ENCODE results near the gene ANKFY1.
A peak's percentile ranks its signal among the peaks of the same experiment; 100 is the strongest.
"Not testable (repeated sequence)": the region's sequence is repeated elsewhere in the genome, so short reads cannot be mapped to it uniquely, and the experiment has no call there.

The ANKFY1 gene

DNA sequence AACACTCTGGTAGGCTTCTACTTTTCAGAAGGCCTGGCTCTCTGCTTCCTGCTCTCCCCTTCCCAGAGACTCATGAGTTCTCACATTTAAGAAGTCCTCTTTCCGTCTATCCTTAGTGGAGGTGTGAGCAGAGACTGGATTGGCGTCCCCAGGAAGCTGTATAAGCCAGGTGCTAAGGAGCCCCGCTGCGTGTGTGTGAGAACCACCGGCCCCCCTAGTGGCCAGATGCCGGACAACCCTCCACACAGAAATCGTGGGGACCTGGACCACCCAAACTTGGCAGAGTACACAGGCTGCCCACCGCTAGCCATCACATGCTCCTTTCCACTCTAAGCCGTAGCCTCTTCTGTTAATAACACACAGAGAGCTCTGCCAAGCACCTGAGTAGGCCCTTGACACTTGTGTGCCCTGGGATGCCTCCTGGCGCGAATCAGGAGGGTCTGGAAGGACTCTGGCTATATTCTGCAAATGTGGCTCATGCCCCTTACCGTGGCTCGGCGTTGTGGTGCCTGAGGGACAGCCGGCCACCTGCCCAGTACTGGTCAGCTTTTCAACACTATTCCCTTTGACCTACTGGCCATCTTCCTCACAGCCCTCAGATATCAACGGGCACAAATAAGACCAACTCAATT, 106.9 kb downstream of the ANKFY1 start:
- DNase-seq (ENCODE audit: low spot score) = no peak

- DNase-seq (ENCODE audit: low spot score) = no peak
Measured at GRCh38 chr17:4155980-4156620, 107.7 kb downstream of the ANKFY1 start.

DNA sequence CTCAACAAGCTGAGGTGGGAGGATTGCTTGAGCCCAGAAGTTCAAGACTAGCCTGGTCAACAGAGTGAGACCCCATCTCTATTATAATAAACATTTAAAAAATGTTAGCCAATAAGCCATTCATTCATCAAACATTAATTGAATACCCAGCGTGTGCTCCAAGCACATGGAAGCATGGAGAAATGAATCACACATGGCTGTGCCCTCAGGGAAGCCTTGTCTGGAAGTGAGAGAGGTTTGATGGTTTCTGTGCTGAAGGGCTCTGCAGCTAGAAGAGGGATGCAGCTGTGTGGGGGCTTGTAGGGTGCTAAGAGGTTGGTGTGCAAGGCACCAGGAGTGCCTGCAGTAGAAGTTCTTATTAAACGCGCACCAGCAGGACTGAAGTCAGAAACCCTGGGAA, 109.6 kb downstream of the ANKFY1 start:
- no peak for DNase-seq (ENCODE audit: low spot score)

DNA sequence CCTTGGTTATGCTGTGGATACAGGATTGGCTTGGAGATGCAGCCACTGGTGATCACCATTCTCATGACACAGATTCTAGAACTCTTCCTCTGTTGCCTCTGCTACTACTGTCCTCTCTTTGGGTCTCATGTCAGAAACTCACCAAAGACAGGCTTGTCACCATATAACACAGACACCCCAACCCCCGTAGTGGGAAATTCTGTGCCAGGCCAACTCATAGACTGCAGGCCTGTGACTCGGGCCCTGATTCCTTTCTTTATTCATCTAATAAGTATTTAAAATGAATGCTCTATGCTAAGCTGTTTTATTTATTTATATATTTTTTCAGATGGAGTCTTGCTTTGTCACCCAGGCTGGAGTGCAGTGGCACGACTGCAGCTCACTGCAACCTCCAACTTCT, 111.3 kb downstream of the ANKFY1 start:
- DNase-seq (ENCODE audit: low spot score) = no peak

DNA sequence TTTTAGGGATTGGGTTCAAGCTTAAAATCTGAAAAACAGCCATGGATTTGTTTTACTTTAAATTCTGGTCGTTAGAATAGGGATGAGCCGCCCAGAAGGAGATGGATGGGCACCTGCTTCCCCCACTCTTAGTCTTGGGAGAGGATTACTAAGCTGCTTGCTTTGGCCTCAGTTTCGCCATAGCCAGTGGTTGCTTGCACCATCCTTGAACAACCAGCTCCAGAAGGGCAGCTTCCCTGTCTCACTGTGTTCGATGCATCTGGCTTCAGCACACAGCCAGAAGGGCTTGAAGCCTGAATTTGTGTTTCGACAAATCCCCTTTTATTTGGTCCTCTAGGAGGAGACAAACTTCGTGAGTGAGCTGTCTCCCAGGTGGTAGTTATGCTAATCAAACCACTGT, 113.7 kb downstream of the ANKFY1 start:
- DNase-seq (ENCODE audit: low spot score) = no peak

GRCh38 chr17:4148611-4149308, 115.0 kb downstream of the ANKFY1 start:
- DNase-seq (ENCODE audit: low spot score) = no peak

- DNase-seq (ENCODE audit: low spot score) = no peak
Measured at GRCh38 chr17:4147751-4148310, 115.9 kb downstream of the ANKFY1 start.

- DNase-seq (ENCODE audit: low spot score) = no peak
Measured at GRCh38 chr17:4146641-4147040, 117.1 kb downstream of the ANKFY1 start.

- peak; percentile 12 for DNase-seq (ENCODE audit: low spot score)
Measured at GRCh38 chr17:4144422-4144747, 119.4 kb downstream of the ANKFY1 start.

- peak; percentile 94 for DNase-seq (ENCODE audit: low spot score)
Measured at GRCh38 chr17:4143563-4144421, 120.0 kb downstream of the ANKFY1 start.

- peak; percentile 11 for DNase-seq (ENCODE audit: low spot score)
Measured at GRCh38 chr17:4142107-4142900, 121.5 kb downstream of the ANKFY1 start.

GRCh38 chr17:4140125-4140524, 123.7 kb downstream of the ANKFY1 start:
- no peak for DNase-seq (ENCODE audit: low spot score)

DNA sequence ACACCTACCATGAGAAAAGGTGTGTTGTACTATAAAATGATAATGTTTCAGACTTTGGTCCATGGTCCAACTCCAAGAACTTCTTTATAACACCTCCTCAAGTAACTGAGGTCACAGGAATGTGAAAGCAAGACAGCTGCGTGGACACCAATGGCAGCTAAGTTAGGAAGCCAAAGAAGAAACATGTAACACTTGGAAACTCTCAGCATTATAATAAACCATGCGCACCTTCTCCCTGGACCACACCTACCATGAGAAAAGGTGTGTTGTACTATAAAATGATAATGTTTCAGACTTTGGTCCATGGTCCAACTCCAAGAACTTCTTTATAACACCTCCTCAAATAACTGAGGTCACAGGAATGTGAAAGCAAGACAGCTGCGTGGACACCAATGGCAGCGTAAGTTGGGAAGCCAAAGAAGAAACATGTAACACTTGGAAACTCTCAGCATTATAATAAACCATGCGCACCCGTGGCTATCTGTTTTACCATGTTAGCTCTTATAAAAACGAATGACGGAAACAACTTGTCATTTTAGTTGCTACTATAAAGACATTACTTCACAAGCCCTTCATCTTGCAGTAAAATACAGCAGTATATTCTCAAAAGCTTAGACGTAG, 124.8 kb downstream of the ANKFY1 start:
- DNase-seq (ENCODE audit: low spot score) = not testable (repeated sequence)

DNA sequence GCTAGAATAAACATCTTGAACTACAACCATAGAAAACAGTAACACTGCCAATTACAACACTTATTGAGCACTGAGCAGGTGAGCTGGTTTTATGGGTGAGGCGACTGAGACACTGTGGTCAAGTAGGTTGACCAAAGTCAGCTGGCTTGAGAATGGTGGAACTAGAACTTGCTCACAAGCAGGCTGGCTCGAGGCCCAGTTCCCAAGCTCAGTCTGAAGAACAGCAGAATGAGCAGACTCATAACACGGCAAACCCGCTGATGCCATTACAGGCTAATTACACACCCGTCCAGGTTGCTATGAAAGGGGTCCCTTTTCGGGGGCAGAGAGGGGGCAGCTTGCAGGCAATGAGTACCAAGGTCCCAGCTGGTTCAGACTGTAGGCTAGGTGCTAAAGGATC, 127.4 kb downstream of the ANKFY1 start:
- DNase-seq (ENCODE audit: low spot score) = no peak

DNA sequence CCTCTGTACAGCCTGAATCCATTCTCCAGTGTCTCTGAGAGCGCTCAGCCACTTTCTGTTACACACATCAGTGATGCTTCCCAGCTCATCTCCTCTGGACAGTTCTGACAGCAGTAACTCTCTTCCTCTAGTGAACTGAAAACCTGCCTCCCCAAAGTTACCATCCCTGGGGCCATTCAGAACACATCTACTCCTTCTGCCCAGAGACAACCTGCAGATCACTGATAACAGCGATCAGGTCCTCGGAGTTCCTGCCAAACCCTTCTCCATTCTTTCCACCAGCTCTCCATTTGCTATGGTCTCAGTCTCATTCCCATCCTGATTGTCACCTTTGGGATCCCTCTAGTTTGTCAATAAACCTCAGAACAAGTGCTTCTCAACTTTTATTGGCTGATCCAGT, 128.3 kb downstream of the ANKFY1 start:
- no peak for DNase-seq (ENCODE audit: low spot score)

DNA sequence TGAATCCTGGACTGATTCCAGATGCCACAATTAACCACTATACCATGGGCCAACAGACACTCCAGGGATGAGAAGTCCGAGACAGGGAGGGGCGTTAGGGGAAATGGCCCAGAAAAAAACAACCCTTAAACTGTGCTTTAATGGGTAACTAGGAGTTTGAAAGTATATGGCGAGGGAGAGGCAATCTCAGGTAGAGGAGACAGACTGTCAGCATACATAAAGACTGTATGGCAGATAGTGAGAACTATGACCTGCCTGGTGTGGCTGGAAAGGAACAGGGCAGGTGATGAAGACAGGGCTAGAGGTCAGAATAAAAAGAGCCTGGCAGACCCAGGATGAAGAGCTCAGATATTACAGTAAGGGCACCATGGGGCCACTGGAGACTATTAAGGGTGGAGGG, 129.1 kb downstream of the ANKFY1 start:
- no peak for DNase-seq (ENCODE audit: low spot score)

GRCh38 chr17:4130715-4131114, 133.1 kb downstream of the ANKFY1 start:
- DNase-seq (ENCODE audit: low spot score) = no peak

DNA sequence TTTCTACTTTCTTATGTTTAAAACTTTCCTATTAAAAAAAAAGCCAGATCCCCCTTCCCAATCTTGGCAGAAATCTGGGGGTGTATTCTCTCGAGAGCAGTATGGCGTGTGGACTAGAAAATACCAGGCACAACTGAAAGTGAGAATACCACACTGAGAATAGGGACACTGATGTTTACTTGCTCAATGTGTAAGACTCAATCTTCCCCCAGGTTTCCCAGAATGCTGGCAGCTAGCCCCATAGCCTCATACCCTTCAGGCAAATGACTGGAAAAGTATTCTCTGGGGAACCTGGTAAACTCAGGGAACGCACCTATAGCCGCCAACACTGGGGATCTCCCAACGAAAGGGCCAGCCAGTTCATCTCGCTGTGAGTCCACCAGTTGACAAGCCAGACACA, 136.2 kb downstream of the ANKFY1 start:
- no peak for DNase-seq (ENCODE audit: low spot score)

- DNase-seq (ENCODE audit: low spot score) = no peak
Measured at GRCh38 chr17:4125552-4125951, 138.2 kb downstream of the ANKFY1 start.

DNA sequence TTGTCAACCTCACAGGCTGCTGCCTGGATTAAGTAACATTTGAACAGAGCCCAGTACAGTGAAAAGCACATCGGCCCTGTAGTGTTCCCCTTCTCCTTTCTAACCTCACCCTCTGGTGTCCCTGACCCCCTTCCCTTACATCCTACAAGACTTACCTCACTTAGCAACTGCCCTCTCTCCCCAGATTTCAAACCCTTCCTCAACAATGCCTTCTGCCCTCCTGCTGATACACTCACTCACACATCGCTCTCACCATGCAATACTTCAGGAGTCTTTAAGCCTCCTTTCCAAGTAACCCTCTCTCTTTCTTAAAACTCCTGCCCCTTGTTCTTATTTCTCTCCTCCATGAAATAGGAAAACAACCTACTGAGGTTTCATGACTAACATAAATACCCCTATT, 138.8 kb downstream of the ANKFY1 start:
- no peak for DNase-seq (ENCODE audit: low spot score)

DNA sequence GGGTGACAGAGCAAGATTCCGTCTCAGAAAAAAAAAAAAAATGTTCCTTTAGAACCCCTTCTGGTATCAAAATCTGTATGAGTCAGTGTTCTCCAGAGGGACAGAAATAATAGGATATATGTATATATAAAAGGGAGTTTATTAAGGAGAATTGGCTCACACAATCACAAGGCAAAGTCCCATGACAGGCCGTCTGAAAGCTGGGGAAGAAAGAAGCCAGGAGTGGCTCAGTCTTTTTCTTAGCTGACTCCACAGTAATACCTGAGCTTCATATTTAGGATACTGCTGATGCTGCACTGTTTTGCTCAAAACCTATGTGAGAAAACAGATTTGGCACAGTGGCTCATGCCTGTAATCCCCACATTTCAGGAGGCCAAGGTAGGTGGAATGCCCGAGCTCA, 143.4 kb downstream of the ANKFY1 start:
- DNase-seq (ENCODE audit: low spot score) = no peak

All from hematopoietic multipotent progenitor cell treated with erythropoietin and hydrocortisone succinate and interleukin-3 and kit ligand, for 17 days (in vitro differentiated cells).